ENCODE data around the gene GPD1L.

- no peak for TF ChIP-seq EP300 (conservative IDR thresholded peaks at IDR 0.05; ENCODE audit: poor library complexity, severe bottlenecking)
- TF ChIP-seq REST (IDR thresholded peaks at IDR 0.05; ENCODE audit: borderline replicate concordance) = no peak
- TF ChIP-seq CTCF (IDR thresholded peaks at IDR 0.05; ENCODE audit: poor library complexity, severe bottlenecking) = no peak
Measured at GRCh38 chr3:32137870-32138269, 31.4 kb downstream of the GPD1L start.
